ENCODE measurements around the gene NKAPL. TPM values are rescaled to one million over a fixed set of nuclear protein-coding genes. Genes with fewer than 3 reads are reported as not detected.

NKAPL gene
- total and polyA plus RNA-seq, 2 of the 13 experiments (the other 11 are each of a cell fraction or from before 2014, with no cell fraction given), result not detected

- TF ChIP-seq TBX2 (CRISPR knock-in tag; IDR thresholded peaks at IDR 0.05; ENCODE audit: borderline replicate concordance) (peak; percentile 89), GMEB2 (CRISPR knock-in tag; IDR thresholded peaks at IDR 0.05; ENCODE audit: low read depth) (0 out of 2 replicates have a peak, but pooled peaks have one; percentile 16), ZNF18 (CRISPR knock-in tag; IDR thresholded peaks at IDR 0.05; ENCODE audit: insufficient replicate concordance) (no peak), ZBTB40 (IDR thresholded peaks at IDR 0.05) (0 out of 2 replicates have a peak, but pooled peaks have one; percentile 6), ZBTB40 (CRISPR knock-in tag; IDR thresholded peaks at IDR 0.05) (peak; percentile 77), TRIM22 (IDR thresholded peaks at IDR 0.05) (no peak), MYC (CRISPR knock-in tag; IDR thresholded peaks at IDR 0.05; ENCODE audit: borderline replicate concordance) (peak; percentile 79; the same call in 1 of the 2 replicates), ZNF235 (CRISPR knock-in tag; IDR thresholded peaks at IDR 0.05; ENCODE audit: borderline replicate concordance) (peak; percentile 36; the same call in 1 of the 2 replicates), HBP1 (CRISPR knock-in tag; IDR thresholded peaks at IDR 0.05; ENCODE audit: low read depth) (peak; percentile 75)
These were observed 8.0 kb downstream of the NKAPL start, which contains the start of gene ZSCAN26 (continued) for GRCh38 chr6:28266962-28267694.

Measured in HepG2 (cell line).